IMR-90 (cell line): ENCODE results near the gene SETX. TPM values are rescaled to one million over a fixed set of nuclear protein-coding genes. Genes with fewer than 3 reads are reported as not detected.

Experiments
- ATAC-seq: fragments of 200-7000 bp; cut with Tn5 transposase; 2 replicates; pipeline ENCODE4 v1.9.1; 2020; ENCODE audit warnings: low read depth, mild to moderate bottlenecking, moderate library complexity
- BruUV-seq: library from RNA; stranded (reverse); fragments of 400-500 nt; replicated peaks from 2 replicates; lab custom pipeline; 2021; lab: Mats Ljungman, UMichigan
- CTCF ChIA-PET: fragments of 300-600 bp; formaldehyde crosslinking; extraction: SDS; loops from one replicate; lab custom pipeline; 2021; ENCODE audit warnings: antibody characterized with exemption; lab: Yijun Ruan, JAX
- POLR2A ChIA-PET: fragments of 300-600 bp; sonication (Branson Sonifier 250); formaldehyde crosslinking; loops from one replicate; lab custom pipeline; 2022; ENCODE audit warnings: antibody characterized with exemption; ENCODE audit not compliant: unreplicated experiment; lab: Charles Lee
- DNase-seq: peaks from one replicate; pipeline ENCODE4 v3.0.0; 2013
- H2AFZ ChIP-seq: replicated peaks from 2 replicates; pipeline ENCODE3; 2013; ENCODE audit warnings: low read length, mild to moderate bottlenecking; ENCODE audit not compliant: poor library complexity
- H2AK5ac ChIP-seq: 2 replicates; pipeline ENCODE4 v1.6.1; 2013; ENCODE audit warnings: low read depth, low read length, inconsistent platforms
- H2AK9ac ChIP-seq: replicated peaks from 2 replicates; pipeline ENCODE3; 2013; ENCODE audit warnings: mild to moderate bottlenecking, low read depth, low read length, moderate library complexity; ENCODE audit not compliant: poor library complexity
- H2BK120ac ChIP-seq: 2 replicates; pipeline ENCODE4 v1.6.1; 2013; ENCODE audit warnings: low read depth, low read length, inconsistent platforms
- H2BK15ac ChIP-seq: 3 replicates; pipeline ENCODE4 v1.6.1; 2013; ENCODE audit warnings: low read depth, low read length, inconsistent platforms
- H2BK20ac ChIP-seq: 2 replicates; pipeline ENCODE4 v1.6.1; 2013; ENCODE audit warnings: low read depth, mild to moderate bottlenecking, inconsistent platforms, low read length, moderate library complexity
- H2BK5ac ChIP-seq: 2 replicates; pipeline ENCODE4 v1.6.1; 2013; ENCODE audit warnings: mild to moderate bottlenecking, low read depth, low read length, inconsistent platforms; ENCODE audit not compliant: poor library complexity, severe bottlenecking
- H3K14ac ChIP-seq: replicated peaks from 2 replicates; pipeline ENCODE4 v1.6.1; 2013; ENCODE audit warnings: low read depth, low read length, inconsistent platforms
- H3K18ac ChIP-seq: 2 replicates; pipeline ENCODE4 v1.6.1; 2013; ENCODE audit warnings: low read depth, low read length, control low read depth
- H3K23ac ChIP-seq: 2 replicates; pipeline ENCODE4 v1.6.1; 2013; ENCODE audit warnings: low read depth, low read length, inconsistent platforms
- H3K27ac ChIP-seq: 2 replicates; pipeline ENCODE4 v1.5.1; 2013; ENCODE audit warnings: mild to moderate bottlenecking, control low read depth, low read length; ENCODE audit not compliant: insufficient read depth
- H3K27me3 ChIP-seq: 2 replicates; pipeline ENCODE4 v1.6.1; 2013; ENCODE audit warnings: low read length; ENCODE audit not compliant: control insufficient read depth, insufficient read depth
- H3K36me3 ChIP-seq: 2 replicates; pipeline ENCODE4 v1.6.1; 2013; ENCODE audit warnings: low read length, mixed read lengths; ENCODE audit not compliant: control insufficient read depth, insufficient read depth
- H3K4ac ChIP-seq: 2 replicates; pipeline ENCODE4 v1.6.1; 2013; ENCODE audit warnings: low read depth, low read length, inconsistent platforms
- H3K4me1 ChIP-seq: 2 replicates; pipeline ENCODE4 v1.6.1; 2013; ENCODE audit warnings: low read length, mixed read lengths; ENCODE audit not compliant: control insufficient read depth, insufficient read depth
- H3K4me2 ChIP-seq: 2 replicates; pipeline ENCODE4 v1.6.1; 2013; ENCODE audit warnings: low read depth, mild to moderate bottlenecking, control low read depth, low read length, moderate library complexity
- H3K4me3 ChIP-seq: 2 replicates; pipeline ENCODE4 v1.5.1; 2013; ENCODE audit warnings: low read depth, mild to moderate bottlenecking, control low read depth, low read length, moderate library complexity; ENCODE audit not compliant: insufficient read depth
- H3K56ac ChIP-seq: 2 replicates; pipeline ENCODE4 v1.6.1; 2013; ENCODE audit warnings: low read length, inconsistent platforms; ENCODE audit not compliant: insufficient read depth; ENCODE audit errors: extremely low read depth
- H3K79me1 ChIP-seq, 2 experiments: 2 replicates each; pipeline ENCODE4 v1.6.1; 2013; ENCODE audit warnings: low read length in 2 of 2, inconsistent platforms in 1 of 2, low read depth in 1 of 2
- H3K9ac ChIP-seq: 2 replicates; pipeline ENCODE4 v1.6.1; 2013; ENCODE audit warnings: low read depth, low read length, control low read depth
- H3K9me1 ChIP-seq: 2 replicates; pipeline ENCODE4 v1.6.1; 2013; ENCODE audit warnings: low read length, inconsistent platforms; ENCODE audit not compliant: insufficient read depth
- H3K9me3 ChIP-seq: 2 replicates; pipeline ENCODE4 v1.6.1; 2013; ENCODE audit warnings: low read length; ENCODE audit not compliant: control insufficient read depth, insufficient read depth
- H4K20me1 ChIP-seq: 2 replicates; pipeline ENCODE4 v1.6.1; 2013; ENCODE audit warnings: low read length, inconsistent platforms; ENCODE audit not compliant: insufficient read depth
- H4K5ac ChIP-seq: 2 replicates; pipeline ENCODE4 v1.6.1; 2013; ENCODE audit warnings: mild to moderate bottlenecking, low read depth, low read length, control low read depth
- H4K8ac ChIP-seq, 2 experiments: 2 replicates each; pipeline ENCODE4 v1.6.1; 2013; ENCODE audit warnings: low read depth in 2 of 2, low read length in 2 of 2, control low read depth in 1 of 2, inconsistent platforms in 1 of 2
- H4K91ac ChIP-seq: 2 replicates; pipeline ENCODE4 v1.6.1; 2013; ENCODE audit warnings: low read depth, low read length, inconsistent platforms; ENCODE audit not compliant: insufficient read depth
- BHLHE40 ChIP-seq: fragments of 150-350 bp; IDR thresholded peaks from 2 replicates; pipeline ENCODE4 v1.6.1; 2016; ENCODE audit warnings: mild to moderate bottlenecking, low read depth, low read length
- CHD1 ChIP-seq: IDR thresholded peaks from 2 replicates; pipeline ENCODE4 v1.6.1; 2012; ENCODE audit warnings: low read depth, low read length, improper control_type of control experiment
- FOS ChIP-seq: fragments of 150-350 bp; IDR thresholded peaks from 2 replicates; pipeline ENCODE4 v1.6.1; 2016; ENCODE audit warnings: low read depth, low read length
- MAFK ChIP-seq: IDR thresholded peaks from 2 replicates; pipeline ENCODE4 v1.6.1; 2012; ENCODE audit warnings: low read depth, low read length, improper control_type of control experiment
- MAZ ChIP-seq: IDR thresholded peaks from 2 replicates; pipeline ENCODE4 v1.6.1; 2012; ENCODE audit warnings: low read depth, mild to moderate bottlenecking, low read length, improper control_type of control experiment, moderate library complexity, borderline replicate concordance
- MXI1 ChIP-seq: IDR thresholded peaks from 2 replicates; pipeline ENCODE4 v1.6.1; 2012; ENCODE audit warnings: low read depth, mild to moderate bottlenecking, low read length, moderate library complexity, borderline replicate concordance
- NFE2L2 ChIP-seq: fragments of 150-350 bp; IDR thresholded peaks from 2 replicates; pipeline ENCODE4 v1.6.1; 2016; ENCODE audit warnings: low read depth, mild to moderate bottlenecking, low read length
- POLR2A ChIP-seq: IDR thresholded peaks from 2 replicates; pipeline ENCODE4 v1.6.1; 2012; ENCODE audit warnings: mild to moderate bottlenecking, low read depth, low read length
- RAD21 ChIP-seq: IDR thresholded peaks from 2 replicates; pipeline ENCODE4 v1.6.1; 2012; ENCODE audit warnings: low read length, improper control_type of control experiment
- RCOR1 ChIP-seq: IDR thresholded peaks from 2 replicates; pipeline ENCODE4 v1.6.1; 2012; ENCODE audit warnings: mild to moderate bottlenecking, low read length, improper control_type of control experiment; ENCODE audit not compliant: insufficient replicate concordance
- RFX5 ChIP-seq: IDR thresholded peaks from 2 replicates; pipeline ENCODE4 v1.8.0; 2012; ENCODE audit warnings: low read depth, mild to moderate bottlenecking, low read length, moderate library complexity
- SMC3 ChIP-seq: fragments of 150-350 bp; IDR thresholded peaks from 2 replicates; pipeline ENCODE4 v1.6.1; 2016; ENCODE audit warnings: low read depth, mild to moderate bottlenecking, antibody characterized with exemption, low read length, moderate library complexity
- WGBS, 2 experiments: methylation state at CpG; one replicate each; pipeline versions ENCODE4 v1.1.5 to v1.1.7; 2013; ENCODE audit warnings: missing lambda C conversion rate in 2 of 2; ENCODE audit not compliant: insufficient read length in 1 of 2; ENCODE audit errors: extremely low coverage in 2 of 2; 5-methylcytosine and 5-hydroxymethylcytosine counted together
- dilution Hi-C: fragments of 300-500 bp; cut with HindIII; formaldehyde crosslinking; loops from one replicate; pipeline ENCODE4 v1.14.3; 2018; ENCODE audit warnings: low sequenced_read_pairs; ENCODE audit not compliant: unreplicated experiment
- in situ Hi-C: fragments of 300-500 bp; cut with MboI; formaldehyde crosslinking; loops from 3 replicates; pipeline ENCODE4 v1.14.3; 2019; ENCODE audit warnings: low sequenced_read_pairs, inconsistent platforms, mixed read lengths
- intact Hi-C: fragments of 100-400 bp; cut with micrococcal nuclease; formaldehyde crosslinking; loops from 2 replicates; pipeline ENCODE4 v1.10.0; 2022
- polyA plus RNA-seq, 3 experiments: library from polyadenylated mRNA; depleted of rRNA; stranded (reverse); fragments of >200 nt; gene quantifications; 2 replicates each; pipeline ENCODE4 v1.2.3, GENCODE V29; 2012; ENCODE audit warnings: low replicate concordance in 1 of 3
- total RNA-seq: library from RNA; depleted of rRNA; stranded (reverse); fragments of >200 nt; gene quantifications from 2 replicates; pipeline ENCODE4 v1.2.3, GENCODE V29; 2012
- TF ChIP-seq, protein P1 (sequence below): fragments of 150-350 bp; IDR thresholded peaks from 2 replicates; pipeline ENCODE4 v1.6.1; 2017; ENCODE audit warnings: mild to moderate bottlenecking, antibody characterized with exemption, low read length, low read depth
- TF ChIP-seq, protein P2 (sequence below): fragments of 150-350 bp; IDR thresholded peaks from 2 replicates; pipeline ENCODE4 v1.6.1; 2016; ENCODE audit warnings: low read depth, mild to moderate bottlenecking, low read length, moderate library complexity, borderline replicate concordance

Gene SETX
- total and polyA plus RNA-seq, 2 of the 4 experiments (the other 2 are of a cell fraction) = 13.1 to 55.0 TPM

DNA sequence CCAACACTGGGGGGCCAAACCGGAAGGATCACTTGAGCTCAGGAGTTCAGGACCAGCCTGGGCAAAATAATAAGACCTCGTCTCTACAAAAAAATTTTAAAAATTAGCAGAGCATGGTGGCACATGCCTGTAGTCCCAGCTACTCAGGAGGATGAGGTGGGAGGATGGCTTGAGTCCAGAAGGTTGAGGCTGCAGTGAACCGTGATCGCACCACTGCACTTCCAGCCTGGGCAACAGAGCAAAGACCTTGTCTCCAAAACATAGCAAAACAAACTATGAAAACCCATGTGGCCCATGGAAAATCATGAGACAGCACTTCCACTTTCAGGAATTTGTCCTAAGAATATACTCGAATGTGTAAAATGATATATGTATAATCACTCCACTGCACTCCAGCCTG lies 6.1 kb downstream of the SETX start:
- Histone ChIP-seq H2AK5ac (no peak overlapping the region), H3K23ac (no peak overlapping the region), H3K79me1 (peaks cover 29 to 65% of the 10 kb centered on the region in 2 experiments), H4K5ac (no peak overlapping the region), H3K27me3 (no peaks in the 10 kb centered on the region), H2AFZ (no peak overlapping the region), H4K20me1 (peaks cover 20% of the 10 kb centered on the region), H2BK15ac (no peak overlapping the region), H3K4me3 (no peak overlapping the region), H4K8ac (no peak overlapping the region), H2BK20ac (no peak overlapping the region), H3K18ac (no peak overlapping the region), H3K9me3 (no peaks in the 10 kb centered on the region), H2BK120ac (no peak overlapping the region), H2AK9ac (no peak overlapping the region), H3K56ac (no peak overlapping the region), H3K27ac (no peak overlapping the region), H3K4me1 (peaks cover 4% of the 10 kb centered on the region), H3K9me1 (peaks cover 9% of the 10 kb centered on the region; the same call in 1 of the 2 replicates), H3K14ac (no peak overlapping the region), H3K4ac (no peak overlapping the region), H2BK5ac (no peak overlapping the region), H3K4me2 (no peak overlapping the region), H4K91ac (no peak overlapping the region), H3K36me3 (peaks cover 60% of the 10 kb centered on the region), H3K9ac (no peak overlapping the region)
- no CpG with 5 or more reads among the region's 5 CpGs for WGBS, 2 experiments
- ChIA-PET POLR2A (no interaction called here), CTCF (no interaction called here)
- intact Hi-C loops = no loop called here
- in situ Hi-C loops = loop anchor here (25.0 kb wide), 1 partner anchor 1211 kb away; the partner anchor contains the start of gene NUP214
- no peak for DNase-seq
- BruUV-seq = no TSS peak
- TF ChIP-seq, protein P1, sequence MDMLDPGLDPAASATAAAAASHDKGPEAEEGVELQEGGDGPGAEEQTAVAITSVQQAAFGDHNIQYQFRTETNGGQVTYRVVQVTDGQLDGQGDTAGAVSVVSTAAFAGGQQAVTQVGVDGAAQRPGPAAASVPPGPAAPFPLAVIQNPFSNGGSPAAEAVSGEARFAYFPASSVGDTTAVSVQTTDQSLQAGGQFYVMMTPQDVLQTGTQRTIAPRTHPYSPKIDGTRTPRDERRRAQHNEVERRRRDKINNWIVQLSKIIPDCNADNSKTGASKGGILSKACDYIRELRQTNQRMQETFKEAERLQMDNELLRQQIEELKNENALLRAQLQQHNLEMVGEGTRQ = no peak
- TF ChIP-seq RCOR1 (no peak), MXI1 (no peak), POLR2A (no peak), MAZ (no peak), BHLHE40 (no peak), RAD21 (no peak), SMC3 (no peak), MAFK (no peak), CHD1 (no peak), NFE2L2 (no peak), RFX5 (no peak), FOS (no peak)
- TF ChIP-seq, protein P2, sequence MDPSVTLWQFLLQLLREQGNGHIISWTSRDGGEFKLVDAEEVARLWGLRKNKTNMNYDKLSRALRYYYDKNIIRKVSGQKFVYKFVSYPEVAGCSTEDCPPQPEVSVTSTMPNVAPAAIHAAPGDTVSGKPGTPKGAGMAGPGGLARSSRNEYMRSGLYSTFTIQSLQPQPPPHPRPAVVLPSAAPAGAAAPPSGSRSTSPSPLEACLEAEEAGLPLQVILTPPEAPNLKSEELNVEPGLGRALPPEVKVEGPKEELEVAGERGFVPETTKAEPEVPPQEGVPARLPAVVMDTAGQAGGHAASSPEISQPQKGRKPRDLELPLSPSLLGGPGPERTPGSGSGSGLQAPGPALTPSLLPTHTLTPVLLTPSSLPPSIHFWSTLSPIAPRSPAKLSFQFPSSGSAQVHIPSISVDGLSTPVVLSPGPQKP = no peak
- dilution Hi-C loops = no loop called here
- ATAC-seq = no peak
